ENCODE results near the gene ERICH3.
A peak's percentile ranks its signal among the peaks of the same experiment; 100 is the strongest.

Gene ERICH3

GRCh38 chr1:74673351-74674111 is at the start of gene ERICH3:
Gene ERICH3, minus strand, starts transcription at chr1:74673792. Its CDS starts 273 bp downstream, at chr1:74673519.
- no peak within 1 kb of the TSS for H3K27ac ChIP-seq
- no peak for DNase-seq (ENCODE audit: low read depth, low spot score)

DNA sequence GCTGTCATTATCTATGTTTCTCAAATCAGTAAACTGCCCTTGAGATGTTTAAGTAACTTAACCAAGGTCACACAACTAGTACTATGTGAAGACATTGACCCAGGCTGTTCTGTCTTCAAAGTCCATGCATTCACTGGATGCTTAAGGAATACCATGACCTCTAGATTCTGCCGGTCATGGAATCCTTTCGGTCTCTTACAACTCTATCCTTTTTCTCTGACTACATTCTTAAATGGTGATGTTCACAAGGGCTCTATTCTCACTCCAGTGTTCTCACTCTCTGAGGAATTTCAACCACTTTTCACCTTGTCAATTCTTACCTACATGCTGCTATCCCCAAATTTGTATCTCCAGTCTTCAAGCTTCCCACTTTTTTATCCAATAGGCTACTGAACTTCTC is 44.0 kb upstream of the ERICH3 start:
- DNase-seq (ENCODE audit: low read depth, low spot score): no peak
- H3K27ac ChIP-seq: no peak overlapping the region

DNA sequence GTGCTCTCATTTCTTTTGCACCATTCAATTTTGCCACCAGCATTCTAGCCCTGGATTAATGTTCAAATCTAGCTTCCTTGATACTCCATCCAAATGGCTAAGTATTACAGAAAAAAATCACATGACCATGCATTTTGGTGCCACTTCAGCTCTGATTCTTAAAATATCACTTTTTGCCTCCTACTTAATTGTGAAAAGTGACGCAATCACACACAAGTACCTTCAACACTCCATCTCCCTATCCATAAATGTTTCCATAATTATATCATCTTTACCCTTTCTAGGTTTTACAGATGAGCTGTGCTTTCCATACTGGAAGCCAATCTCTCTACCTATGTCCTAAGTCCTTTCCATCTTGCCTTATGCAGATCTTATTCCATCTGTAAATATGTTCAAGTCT is 43.2 kb upstream of the ERICH3 start:
- H3K27ac ChIP-seq: no peak overlapping the region
- no peak for DNase-seq (ENCODE audit: low read depth, low spot score)

DNA sequence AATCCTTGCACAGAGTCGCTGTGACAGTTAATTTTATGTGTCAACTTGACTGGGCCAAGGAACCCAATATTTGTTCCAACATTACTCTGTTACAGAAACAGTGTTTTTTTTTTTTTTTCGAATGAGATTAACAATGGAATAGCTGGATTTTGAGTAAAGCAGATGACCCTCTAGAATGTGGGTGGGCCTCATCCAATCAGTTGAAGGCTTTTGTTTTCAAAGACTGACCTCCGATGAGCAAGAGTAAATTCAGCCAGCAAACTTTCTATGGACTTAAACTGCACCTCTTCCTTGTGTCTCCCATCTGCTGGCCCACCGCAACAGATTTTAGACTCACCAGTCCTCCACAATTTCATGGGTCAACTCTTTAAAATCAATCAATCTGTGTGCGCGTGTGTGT is 42.2 kb upstream of the ERICH3 start:
- no peak for DNase-seq (ENCODE audit: low read depth, low spot score)
- no peak overlapping the region for H3K27ac ChIP-seq

GRCh38 chr1:74715236-74715502 is 41.6 kb upstream of the ERICH3 start:
- H3K27ac ChIP-seq: no peak overlapping the region
- no peak for DNase-seq (ENCODE audit: low read depth, low spot score)

- no peak for DNase-seq (ENCODE audit: low read depth, low spot score)
- no peak overlapping the region for H3K27ac ChIP-seq
These were observed 41.0 kb upstream of the ERICH3 start for GRCh38 chr1:74714429-74715235.

DNA sequence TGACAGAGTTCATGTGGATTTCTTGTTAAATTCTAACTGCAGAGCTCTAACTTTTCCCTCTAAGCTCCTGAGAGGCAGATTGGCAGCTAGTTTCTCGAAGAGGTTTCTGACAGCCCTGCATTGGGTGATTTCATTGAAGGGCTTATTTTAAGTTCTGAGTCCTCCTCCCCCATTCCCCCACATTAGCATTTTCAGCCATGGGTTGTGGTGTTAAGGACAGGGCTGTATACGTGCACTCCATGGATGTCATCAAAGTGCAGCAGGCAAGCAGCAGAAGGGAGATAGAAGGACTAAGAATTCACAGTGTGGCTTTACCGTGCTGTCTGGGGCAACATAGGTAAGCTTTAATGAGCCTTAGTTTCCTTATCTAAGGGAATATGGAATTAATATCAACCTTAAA is 40.3 kb upstream of the ERICH3 start:
- H3K27ac ChIP-seq: no peak overlapping the region
- no peak for DNase-seq (ENCODE audit: low read depth, low spot score)

DNA sequence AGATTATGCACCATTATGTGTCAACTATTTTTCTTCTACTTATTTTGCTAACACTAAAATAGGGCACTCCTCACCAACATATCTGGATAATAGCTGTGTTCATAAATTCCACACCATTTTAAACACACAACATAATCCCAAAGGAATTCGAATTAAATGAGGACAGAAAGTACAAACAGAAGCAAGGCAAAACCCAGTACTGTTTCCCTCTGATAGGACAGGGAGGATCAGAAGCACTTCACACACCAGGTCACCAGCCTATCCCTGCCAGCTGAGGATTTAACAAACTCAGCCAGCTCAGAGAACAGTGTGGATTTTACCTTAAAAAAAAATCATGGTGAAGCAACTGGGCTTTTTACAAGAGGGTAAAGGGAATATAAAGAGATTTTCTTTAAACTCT is 39.3 kb upstream of the ERICH3 start:
- DNase-seq (ENCODE audit: low read depth, low spot score): no peak
- H3K27ac ChIP-seq: no peak overlapping the region

DNA sequence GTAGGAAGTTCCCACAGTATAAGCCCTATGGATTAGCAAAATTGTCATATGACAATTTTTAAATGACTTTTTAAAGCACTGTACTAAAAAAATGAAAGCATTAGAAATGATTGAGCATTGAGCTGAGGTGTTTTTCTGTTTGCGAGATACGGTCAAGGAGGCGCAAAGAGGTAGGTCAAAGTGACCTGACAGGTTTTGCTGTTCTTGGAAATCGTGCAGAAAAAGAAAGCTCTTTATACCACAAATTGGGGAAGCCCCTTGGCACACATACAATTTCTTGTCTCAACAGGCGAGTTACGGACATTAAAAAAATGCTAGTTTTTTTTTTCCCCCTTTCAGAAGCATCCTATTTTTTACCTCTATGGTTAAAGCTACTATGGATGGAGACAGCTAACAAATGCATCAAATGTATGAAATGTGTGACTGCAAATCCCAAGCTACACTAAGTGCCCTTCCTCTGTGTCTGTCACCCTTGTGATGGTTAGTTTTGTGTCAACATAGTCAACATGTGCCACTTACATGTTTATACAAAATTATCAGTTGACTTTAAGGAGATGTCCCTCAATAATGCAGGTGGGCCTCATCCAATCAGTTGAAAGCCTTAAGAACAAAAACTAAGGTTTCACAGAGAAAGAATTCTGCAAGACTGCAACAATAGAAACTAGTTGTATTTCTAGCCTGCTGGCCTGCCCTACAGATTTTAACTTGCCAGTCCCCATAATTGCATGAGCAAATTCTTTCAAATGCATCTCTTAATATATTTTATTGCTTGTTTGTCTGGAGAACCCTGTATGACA is 30.0 kb upstream of the ERICH3 start:
- no peak overlapping the region for H3K27ac ChIP-seq
- no peak for DNase-seq (ENCODE audit: low read depth, low spot score)

DNA sequence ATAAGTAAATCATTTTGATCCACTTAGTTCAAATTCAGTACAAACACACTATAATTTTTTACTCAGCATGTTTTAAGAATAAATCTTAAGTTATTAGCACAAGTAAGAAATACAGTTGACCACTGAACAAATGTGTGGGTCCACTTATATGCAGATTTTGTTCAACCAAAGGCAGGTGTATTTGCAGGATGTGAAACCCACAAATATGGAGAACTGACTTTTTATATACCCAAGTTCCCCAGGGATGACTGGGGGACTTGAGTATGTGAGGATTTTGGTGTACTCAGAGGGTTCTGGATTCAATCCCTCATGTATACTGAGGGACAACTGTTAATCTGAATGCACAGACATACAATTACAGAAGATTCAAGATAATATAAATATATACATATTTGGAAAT is 25.7 kb upstream of the ERICH3 start:
- no peak overlapping the region for H3K27ac ChIP-seq
- DNase-seq (ENCODE audit: low read depth, low spot score): no peak

DNA sequence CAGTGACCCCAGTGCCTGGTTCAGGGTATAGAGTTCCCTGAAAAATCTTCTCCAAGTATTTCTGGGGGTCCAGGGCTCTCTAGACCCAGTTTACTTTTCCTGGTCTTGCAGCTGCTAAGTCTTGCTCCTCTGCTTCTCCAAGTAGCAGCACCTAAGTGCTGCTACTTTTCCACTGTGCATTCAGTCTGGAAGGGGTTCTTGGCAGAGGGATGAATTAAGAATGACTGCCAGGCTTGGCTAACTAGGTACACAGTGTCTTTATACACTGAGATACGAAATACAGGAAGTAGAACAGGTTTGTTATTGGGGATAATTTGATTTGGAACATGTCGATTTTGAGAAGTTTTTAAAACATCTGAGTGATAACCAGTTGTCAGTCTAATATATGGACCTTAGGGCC is 24.2 kb upstream of the ERICH3 start:
- H3K27ac ChIP-seq: no peak overlapping the region
- DNase-seq (ENCODE audit: low read depth, low spot score): no peak

DNA sequence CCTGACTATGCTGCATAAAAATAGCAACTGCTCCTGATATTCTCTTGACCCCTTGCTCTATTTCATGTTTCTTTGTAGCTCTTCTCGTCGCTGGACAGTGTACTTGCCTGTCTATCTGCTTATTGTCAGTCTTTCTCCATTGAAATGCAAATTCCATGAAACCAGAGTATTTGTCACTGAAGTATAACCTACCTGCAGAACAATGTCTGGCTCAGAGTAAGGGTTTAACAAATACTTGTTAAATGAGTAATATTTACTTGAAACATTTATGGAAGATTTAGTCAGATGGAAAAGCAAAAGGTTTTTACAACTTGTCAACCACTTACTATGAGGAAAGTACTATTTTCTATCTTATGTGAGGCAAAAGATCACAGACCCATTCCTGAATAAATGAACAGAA is 19.9 kb upstream of the ERICH3 start:
- DNase-seq (ENCODE audit: low read depth, low spot score): peak; percentile 69
- H3K27ac ChIP-seq: peak overlapping the region; percentile 40

GRCh38 chr1:74690909-74691308 is 17.3 kb upstream of the ERICH3 start:
- no peak for DNase-seq (ENCODE audit: low read depth, low spot score)
- H3K27ac ChIP-seq: no peak overlapping the region

DNA sequence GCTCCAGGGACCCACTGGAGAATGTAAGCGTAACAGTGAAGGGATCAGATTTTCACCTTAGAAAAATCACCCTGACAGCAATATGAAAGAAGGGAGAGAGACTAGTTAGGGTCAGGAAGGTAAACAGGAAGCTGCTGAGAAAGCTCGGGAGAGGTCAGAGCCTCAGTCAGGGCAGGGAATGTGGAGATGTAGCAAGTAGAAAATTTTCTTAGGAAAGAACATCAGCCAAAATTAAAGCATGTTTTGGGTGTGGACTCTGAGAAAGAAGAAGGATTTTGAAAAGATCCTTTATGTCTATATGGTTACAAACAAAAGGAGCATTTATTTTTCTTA is 16.7 kb upstream of the ERICH3 start:
- no peak overlapping the region for H3K27ac ChIP-seq
- no peak for DNase-seq (ENCODE audit: low read depth, low spot score)

DNA sequence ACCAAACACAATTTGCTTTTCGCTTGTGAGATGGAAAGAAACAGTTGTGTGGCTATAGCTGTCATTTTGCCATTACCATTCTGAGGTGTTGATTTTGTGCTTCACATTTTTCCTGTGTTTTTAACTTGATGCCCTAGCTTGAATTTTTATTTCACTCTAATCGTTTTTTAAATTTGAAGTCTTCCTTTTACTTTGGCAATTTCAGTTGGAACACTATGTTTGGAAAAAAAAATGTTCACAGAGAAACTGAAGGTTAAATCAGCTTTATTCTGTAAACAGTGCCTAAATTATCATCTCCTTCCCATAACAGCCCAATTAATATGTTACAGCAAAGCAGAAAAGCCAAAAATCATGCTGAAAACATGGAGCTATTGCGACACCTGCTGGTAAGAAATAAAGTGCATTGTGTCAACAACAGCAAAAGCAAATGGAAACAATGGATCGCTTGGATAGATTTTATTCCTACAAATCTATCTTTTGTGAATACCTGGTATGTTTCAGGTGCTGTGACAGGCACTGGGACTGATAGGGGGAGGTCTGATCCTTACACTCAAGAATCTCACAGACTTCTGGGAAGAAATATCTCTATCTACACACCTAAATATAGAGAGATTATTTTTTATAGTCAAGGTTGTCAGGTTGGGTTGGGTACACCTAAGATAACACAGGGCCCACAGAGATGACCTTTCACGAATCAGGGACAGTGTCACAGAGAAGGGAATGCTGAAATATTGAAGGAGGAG is 16.2 kb upstream of the ERICH3 start:
- no peak overlapping the region for H3K27ac ChIP-seq

GRCh38 chr1:74686928-74687327 is 13.3 kb upstream of the ERICH3 start:
- H3K27ac ChIP-seq: no peak overlapping the region
- DNase-seq (ENCODE audit: low read depth, low spot score): no peak

More for the DNA sequence above, 16.2 kb upstream of the ERICH3 start:
- no peak for DNase-seq (ENCODE audit: low read depth, low spot score)

DNA sequence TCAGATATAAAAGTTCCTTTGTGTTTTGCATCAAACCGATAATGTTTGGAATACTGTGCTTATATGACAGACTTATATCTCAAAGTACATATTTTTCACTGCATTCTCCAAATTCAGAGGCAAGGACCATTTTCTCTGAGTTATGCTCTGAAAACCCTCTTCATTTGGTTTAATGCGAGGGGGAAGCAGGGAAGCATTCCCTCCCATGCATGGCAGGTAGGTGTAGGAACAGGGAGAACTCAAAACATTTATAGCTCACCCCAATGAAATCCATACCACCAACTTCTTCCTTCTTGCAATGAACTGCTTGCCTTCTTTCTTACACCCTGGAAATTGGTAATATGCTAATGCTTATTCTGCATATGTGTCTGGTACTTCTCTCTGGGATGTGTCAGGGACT is 10.7 kb upstream of the ERICH3 start:
- no peak for DNase-seq (ENCODE audit: low read depth, low spot score)
- no peak overlapping the region for H3K27ac ChIP-seq

GRCh38 chr1:74683656-74684055 is 10.1 kb upstream of the ERICH3 start:
- DNase-seq (ENCODE audit: low read depth, low spot score): no peak
- no peak overlapping the region for H3K27ac ChIP-seq

GRCh38 chr1:74681851-74682250 is 8.3 kb upstream of the ERICH3 start:
- DNase-seq (ENCODE audit: low read depth, low spot score): no peak
- no peak overlapping the region for H3K27ac ChIP-seq

DNA sequence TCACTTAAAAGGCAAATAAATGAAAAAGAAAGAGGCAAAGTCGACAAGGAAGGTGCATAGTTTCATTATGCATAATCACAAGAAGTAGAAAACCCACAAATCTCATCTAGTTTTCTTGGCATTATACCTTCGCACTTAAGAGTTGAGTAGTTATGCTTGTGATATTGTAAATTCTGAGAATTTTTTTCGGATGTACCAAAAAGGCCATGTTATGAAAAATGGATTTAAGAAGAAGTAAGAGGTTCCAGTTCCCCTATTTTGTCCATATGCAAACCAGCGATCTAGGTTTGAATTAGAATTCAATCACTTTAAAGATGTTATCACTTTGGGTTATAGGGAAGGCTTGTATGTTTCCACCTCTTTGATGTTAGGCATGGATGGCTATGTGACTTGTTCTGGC is 7.9 kb upstream of the ERICH3 start:
- no peak overlapping the region for H3K27ac ChIP-seq
- no peak for DNase-seq (ENCODE audit: low read depth, low spot score)

GRCh38 chr1:74681001-74681400 is 7.4 kb upstream of the ERICH3 start:
- DNase-seq (ENCODE audit: low read depth, low spot score): no peak
- no peak overlapping the region for H3K27ac ChIP-seq

All from epithelial cell of prostate (primary cell).